Coronary artery (tissue), 2 donors: ENCODE results near the gene AFG3L2.

Experiments
- DNase-seq: peaks from one replicate; pipeline ENCODE4 v3.0.0-alpha.2; 2017; ENCODE audit warnings: low spot score
- H3K27ac ChIP-seq, 2 donors: fragments of 200-600 bp; sonication (generic); one replicate each; pipeline ENCODE4 v1.5.1; 2016 to 2019
- H3K4me3 ChIP-seq: fragments of 200-600 bp; sonication (generic); 2 replicates; pipeline ENCODE4 v1.5.1; 2016; ENCODE audit warnings: mild to moderate bottlenecking, moderate library complexity
- TF ChIP-seq, protein P1 (sequence below): fragments of 200-600 bp; sonication (generic); IDR thresholded peaks from one replicate; pipeline ENCODE4 v1.5.1; 2019; ENCODE audit warnings: antibody characterized with exemption

AFG3L2 gene

DNA sequence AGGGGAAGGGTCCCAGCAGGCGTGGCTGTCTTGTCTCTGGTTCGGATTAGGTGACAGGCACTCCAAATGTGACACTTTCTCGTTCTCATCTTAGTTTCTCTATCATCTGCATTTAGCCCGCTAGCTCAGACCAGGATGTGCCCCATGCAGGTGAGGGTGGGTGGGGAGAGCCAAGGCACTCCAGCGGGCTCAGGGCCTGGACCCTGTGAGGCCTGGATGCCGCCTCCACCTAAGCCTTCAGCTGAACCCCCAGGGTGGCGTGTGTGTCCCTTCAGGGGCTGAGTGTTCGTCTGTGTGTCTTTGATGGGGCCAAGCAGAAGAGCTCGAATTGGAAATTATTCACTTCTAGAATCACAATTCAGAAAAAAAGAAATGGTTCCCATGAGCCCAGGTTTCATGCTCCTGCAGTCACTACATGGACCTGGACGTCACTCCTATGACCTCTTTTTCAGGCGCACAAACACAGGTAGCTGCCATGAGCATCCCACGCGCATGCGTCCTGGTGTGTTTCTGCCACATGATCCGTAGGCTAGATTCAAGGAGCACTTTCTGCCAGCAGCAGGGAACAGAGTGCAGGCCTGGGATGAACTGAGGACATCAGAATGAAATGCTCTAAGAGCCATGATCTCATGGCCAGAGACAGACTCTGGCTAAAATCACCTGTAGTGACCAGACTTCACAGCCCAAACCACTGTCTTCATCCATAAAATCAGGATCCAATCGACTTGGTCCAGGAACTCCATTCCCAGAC is 97.1 kb downstream of the AFG3L2 start:
- H3K4me3 ChIP-seq: peak overlapping the region; percentile 59
- DNase-seq: no peak
- peak overlapping the region; percentile 90 to 93 for H3K27ac ChIP-seq
- TF ChIP-seq, protein P1, sequence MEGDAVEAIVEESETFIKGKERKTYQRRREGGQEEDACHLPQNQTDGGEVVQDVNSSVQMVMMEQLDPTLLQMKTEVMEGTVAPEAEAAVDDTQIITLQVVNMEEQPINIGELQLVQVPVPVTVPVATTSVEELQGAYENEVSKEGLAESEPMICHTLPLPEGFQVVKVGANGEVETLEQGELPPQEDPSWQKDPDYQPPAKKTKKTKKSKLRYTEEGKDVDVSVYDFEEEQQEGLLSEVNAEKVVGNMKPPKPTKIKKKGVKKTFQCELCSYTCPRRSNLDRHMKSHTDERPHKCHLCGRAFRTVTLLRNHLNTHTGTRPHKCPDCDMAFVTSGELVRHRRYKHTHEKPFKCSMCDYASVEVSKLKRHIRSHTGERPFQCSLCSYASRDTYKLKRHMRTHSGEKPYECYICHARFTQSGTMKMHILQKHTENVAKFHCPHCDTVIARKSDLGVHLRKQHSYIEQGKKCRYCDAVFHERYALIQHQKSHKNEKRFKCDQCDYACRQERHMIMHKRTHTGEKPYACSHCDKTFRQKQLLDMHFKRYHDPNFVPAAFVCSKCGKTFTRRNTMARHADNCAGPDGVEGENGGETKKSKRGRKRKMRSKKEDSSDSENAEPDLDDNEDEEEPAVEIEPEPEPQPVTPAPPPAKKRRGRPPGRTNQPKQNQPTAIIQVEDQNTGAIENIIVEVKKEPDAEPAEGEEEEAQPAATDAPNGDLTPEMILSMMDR: no peak
